GM21717 (cell line): ENCODE measurements around the gene GNAS.

Source experiments
- ATAC-seq: cut with Tn5 transposase; IDR thresholded peaks from one replicate; pipeline ENCODE4 v1.9.1; 2021; ENCODE audit warnings: mild to moderate bottlenecking, moderate library complexity; ENCODE audit not compliant: unreplicated experiment

GNAS gene

DNA sequence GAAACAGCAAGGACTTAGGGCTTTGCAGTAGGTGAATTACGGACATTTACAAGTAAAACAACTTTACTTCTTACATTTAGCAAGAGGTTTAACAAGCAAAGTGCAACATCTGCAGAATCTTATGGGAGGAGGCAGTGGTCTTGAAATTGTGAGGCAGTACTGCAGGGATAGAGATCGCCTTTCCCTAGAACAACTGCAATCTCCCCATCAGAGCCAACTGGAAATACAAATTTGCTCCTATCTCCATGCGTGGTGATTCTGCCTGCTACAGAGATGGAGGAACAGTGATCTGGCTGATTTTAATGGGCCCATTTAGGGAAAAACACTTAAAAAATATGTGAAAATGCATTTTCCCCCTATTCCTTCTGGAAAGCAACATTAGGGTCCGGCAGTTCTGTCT, 25.9 kb downstream of the GNAS start:
- no peak for ATAC-seq

DNA sequence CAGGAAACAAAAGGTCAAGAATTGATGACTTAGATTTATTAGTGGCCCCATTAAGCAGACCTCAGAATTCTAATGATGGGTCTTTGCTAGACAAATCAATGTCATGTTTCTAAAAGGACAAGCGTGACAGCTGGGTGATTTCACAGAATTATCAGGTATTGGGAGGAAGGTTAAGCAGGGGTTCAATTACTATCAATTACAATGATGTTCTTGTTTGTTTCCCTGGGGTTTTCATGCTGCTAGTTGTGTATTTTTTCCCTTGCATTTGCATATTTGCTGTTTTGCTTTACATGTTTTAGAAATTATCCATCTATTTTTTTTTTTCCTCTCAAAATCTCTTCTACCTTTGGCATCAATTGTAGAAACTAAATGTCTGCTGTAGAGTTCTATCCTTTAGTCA, 27.9 kb downstream of the GNAS start:
- no peak for ATAC-seq

GRCh38 chr20:58880994-58881752, 28.7 kb downstream of the GNAS start:
- ATAC-seq, result no peak

DNA sequence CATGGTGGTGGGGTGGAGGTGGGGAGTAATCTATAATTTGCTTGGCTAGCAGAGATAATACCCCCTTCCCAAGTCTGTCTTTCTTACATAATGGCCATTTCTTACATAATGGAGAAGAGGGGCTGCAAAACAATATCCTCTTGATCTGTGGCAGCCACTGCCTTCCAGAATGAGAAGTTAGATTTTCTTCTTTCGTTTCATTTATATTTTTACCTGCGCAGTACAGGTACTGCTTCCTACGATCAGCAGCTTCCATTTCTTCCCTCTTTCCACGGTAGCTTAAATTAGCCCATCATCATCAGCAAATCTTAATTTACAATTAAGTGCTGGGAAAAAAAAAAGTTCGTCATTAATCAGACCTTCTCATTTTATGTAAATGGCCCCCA, 30.2 kb downstream of the GNAS start:
- no peak for ATAC-seq

- ATAC-seq, result no peak
These were observed 30.8 kb downstream of the GNAS start for GRCh38 chr20:58883241-58883691.

DNA sequence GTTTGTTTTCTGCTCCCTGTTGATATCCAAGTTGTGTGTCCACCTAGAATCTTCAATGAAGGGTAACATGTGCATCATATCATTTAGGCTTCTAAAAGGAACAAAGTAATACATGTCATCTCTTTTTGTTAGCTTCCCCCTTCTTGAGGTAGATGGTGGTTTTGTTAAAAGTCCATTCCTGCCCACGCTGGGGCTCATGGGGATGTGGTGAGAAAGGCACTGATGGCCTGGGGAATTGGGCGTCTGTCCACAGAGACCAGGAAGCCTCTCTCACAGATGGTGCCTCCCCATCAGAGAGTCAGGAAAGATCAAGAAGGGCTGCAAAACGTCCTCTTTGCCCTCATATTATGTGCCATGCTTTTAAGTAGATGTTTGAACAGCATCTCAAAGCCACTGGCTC, 32.5 kb downstream of the GNAS start:
- ATAC-seq, result no peak

- no peak for ATAC-seq
These were observed 34.0 kb downstream of the GNAS start for GRCh38 chr20:58886546-58886945.

DNA sequence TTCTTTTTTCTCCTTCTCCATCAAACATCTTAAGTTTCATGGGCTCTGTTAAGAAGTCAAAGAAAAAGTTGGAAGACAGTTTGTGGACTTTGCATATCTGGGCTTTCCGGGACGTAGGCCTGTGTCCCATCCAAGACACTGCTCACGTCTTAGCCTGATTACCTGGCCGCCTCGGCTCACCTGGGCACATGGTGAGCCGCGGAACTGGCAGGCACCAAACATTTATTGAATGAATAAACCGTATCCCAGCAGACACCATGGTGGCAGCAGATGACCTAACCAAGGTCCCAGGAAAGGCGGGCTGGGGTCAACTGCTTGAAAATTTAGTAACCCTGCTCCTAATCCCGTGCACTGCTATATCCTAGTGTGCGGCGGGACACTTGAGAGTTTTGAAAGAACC, 35.6 kb downstream of the GNAS start:
- ATAC-seq, result no peak

DNA sequence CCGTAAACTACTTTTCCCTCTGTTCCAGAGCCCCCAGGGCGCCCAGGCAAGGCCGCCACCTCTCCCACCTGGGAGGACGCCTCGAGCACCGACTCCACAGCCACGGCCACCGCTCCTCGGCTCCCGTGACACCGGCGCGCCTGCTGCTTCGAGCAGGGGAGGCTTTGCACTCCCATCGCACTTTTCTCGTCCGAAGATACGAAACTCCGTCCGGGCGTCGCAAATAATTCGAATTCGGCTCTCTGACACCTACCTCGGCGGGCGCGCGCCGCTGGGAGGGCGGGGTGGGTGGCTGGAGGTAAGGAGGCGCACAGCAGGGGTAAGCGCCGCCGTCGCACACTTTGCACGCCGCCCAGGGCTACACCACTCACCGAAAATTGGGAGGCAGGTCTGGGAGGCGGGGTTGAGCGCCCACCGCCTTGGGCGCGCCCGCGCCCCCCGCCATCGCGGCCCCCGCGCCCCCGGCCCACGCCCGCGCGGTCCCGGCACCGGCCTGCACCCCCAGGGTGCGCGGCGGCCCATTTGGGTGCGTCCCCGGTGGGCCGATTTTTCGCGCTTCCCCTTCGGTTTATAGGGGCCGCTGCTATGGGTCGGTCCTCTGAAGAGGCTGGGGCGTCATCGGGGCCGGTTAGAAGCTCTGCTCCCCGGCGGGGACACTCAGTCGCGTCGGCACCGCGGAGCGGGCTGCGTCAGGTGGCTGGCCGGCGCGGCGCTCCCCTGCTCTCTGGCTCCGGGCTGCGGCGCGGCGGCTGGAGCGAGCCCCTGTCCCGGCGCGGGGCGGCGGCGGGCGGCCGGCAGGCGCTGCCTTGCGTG, 36.2 kb downstream of the GNAS start:
- peak; percentile 31 for ATAC-seq

DNA sequence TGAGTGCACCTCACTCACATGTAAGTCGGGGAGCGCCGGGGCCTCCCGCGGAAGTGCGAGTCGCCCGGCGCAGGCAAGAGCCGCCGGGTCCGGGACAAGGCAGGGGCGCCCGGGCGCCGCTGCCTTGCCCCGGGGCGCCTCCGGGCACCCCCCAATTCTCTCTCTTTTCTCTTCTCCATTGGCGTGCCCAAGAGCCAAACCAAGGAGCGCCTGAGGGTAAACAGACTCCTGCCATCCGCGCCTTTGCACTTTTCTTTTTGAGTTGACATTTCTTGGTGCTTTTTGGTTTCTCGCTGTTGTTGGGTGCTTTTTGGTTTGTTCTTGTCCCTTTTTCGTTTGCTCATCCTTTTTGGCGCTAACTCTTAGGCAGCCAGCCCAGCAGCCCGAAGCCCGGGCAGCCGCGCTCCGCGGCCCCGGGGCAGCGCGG, 36.8 kb downstream of the GNAS start:
- no peak for ATAC-seq

DNA sequence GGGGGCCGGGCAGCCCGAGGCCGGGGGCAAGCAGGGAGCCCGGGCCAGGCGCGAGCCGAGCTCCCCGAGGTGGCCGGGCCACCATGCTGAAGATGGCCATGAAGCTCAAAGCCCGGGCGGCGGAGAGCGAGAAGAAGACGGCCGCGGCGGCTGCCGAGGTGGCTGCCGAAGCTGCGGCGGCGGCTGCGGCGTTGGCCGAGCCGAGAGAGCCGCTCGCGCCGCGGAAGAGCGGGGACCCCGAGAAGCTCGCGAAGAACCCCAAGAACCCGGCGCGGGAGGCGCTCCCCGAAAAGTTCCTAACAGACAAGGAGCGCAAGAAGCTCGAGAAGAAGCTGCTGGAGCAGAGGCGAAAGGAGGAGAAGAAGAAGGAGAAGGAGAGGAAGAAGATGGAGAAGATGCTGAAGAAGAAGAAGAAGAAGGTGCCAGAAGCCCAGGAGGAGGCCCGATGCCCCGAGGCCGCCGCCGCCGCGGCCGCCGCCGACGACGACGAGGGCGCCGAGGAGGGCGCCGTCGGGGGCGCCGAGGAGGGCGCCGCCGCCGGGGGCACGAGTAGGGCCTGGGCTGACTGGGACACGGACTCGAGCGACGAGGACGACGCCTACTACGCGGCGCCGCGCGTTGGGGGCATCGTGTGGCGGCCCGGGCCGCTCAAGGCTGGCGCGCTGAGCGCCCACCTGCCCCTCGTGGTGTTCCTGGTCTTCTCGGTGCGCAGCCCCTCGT, 37.4 kb downstream of the GNAS start:
- ATAC-seq, result no peak

DNA sequence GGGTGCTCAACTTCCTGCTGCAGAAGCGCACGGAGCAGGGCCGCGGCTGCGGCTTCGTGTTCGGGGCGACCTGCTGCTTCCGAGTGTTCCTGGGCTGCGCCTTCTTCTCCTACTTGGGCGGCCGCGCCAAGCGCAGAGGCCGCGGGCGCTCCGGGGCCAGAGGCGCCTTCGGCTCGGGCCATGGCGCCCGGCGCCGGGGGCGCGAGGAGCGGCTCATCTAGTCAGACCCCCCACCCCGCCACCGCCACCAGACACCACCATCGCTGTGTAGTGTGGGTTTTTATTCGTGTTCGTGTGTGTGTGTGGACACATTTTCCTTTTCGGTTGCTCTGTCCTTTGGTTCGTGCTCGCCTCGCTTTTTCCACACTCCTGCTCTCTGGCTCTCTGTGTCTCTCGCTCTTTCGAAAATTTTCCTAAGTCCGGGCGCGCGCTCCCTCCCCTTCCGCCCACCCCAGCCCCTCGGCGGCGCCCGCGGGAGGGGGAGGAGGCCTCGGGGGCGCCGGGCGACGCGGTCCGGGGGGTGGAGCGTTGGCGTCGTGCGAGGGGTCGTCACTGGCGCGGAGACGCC, 38.1 kb downstream of the GNAS start:
- peak; percentile 26 for ATAC-seq

GRCh38 chr20:58891086-58891717, 38.7 kb downstream of the GNAS start:
- ATAC-seq, result peak; percentile 16

GRCh38 chr20:58891718-58892140, 39.2 kb downstream of the GNAS start:
- no peak for ATAC-seq

DNA sequence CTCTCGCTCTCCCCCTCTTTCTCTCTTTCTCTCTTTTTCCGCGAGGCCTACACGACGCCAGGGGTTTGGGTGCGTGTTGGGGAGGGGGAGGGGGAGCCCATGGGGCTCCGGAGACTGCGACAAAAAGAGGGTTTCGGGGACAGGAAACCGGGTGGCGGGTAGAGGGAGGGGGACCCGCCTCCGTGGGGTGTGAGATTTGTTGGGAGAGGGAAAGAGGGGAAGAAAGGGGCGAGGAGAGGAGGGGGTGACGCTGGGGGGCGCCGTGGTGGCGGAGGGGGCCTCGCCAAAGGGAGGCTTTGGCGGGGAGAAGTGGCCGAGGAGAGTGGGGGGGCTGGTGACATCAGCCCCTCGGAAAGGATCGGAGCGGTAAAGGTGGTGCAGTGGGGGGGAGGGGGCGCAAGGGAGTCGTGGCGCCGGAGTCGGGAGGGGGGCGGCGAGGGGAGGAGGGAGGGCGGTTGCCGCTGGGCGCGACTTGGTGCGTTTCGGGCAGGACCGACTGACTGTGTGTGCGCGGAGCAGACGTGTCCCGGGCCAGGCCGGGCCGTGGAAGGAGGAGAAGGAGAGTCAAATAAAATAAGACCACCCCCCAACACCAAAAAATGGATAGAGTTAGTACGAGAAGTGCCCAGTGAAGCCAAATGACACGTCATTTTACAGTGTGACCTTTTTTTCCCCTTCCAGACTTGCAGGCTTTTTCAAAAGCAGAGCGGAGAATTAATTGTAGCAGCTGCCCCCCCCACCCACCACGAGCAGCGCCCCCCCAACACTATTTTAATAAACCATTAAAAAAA, 39.8 kb downstream of the GNAS start:
- no peak for ATAC-seq

GRCh38 chr20:58892932-58893224, 40.4 kb downstream of the GNAS start:
- no peak for ATAC-seq

GRCh38 chr20:58893355-58894120, 41.0 kb downstream of the GNAS start:
- no peak for ATAC-seq

DNA sequence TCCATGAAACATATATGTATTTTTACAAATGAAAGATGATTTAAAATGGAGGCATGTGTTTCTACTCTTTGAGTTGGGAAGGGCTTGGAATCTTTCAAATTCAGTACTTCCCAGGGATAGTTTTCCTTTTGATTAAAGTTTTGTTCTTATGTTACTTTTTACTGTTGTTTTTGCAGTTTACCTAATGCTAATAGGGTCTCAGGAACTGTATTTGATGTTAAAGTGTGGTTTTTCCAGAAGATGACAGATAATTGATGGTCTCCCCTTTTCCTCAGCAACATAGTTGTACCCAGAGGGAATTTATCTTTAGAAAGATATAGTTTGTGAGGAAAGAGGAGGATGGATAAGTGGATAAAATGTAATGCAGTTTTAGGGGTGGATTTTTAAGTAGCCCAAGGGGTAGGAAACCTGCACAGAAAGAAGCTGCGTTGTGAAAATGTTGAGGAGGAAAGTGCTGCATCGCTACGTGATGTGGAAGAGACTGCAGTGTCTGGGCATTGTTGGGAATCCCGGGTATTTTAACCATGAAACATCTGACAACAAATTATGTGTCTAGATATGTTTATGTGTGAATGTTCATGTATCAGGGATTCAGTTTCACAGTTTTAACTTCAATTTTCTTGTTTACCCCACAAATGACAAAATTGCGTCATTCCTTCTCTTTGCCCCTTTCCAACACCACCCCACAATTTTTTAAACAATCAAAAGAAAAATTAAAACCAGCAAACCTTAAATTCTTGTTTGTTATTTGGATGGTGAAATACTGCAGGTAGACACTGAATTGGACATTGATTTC, 42.3 kb downstream of the GNAS start:
- no peak for ATAC-seq
